OCI-LY3 (cell line): ENCODE data around the gene ZFX.

Experiments used
- EZH2phosphoT487 ChIP-seq: fragments of 200-600 bp; shearing (Covaris generic); IDR thresholded peaks from 2 replicates; pipeline ENCODE4 v1.6.1; 2018; ENCODE audit warnings: antibody characterized with exemption, mixed run types, low read depth
- TF ChIP-seq, protein P1 (sequence below): fragments of 200-600, 300-600 bp; sonication (generic); IDR thresholded peaks from 2 replicates; pipeline ENCODE4 v1.5.1; 2014; ENCODE audit warnings: antibody characterized with exemption, low read length, low read depth

DNA sequence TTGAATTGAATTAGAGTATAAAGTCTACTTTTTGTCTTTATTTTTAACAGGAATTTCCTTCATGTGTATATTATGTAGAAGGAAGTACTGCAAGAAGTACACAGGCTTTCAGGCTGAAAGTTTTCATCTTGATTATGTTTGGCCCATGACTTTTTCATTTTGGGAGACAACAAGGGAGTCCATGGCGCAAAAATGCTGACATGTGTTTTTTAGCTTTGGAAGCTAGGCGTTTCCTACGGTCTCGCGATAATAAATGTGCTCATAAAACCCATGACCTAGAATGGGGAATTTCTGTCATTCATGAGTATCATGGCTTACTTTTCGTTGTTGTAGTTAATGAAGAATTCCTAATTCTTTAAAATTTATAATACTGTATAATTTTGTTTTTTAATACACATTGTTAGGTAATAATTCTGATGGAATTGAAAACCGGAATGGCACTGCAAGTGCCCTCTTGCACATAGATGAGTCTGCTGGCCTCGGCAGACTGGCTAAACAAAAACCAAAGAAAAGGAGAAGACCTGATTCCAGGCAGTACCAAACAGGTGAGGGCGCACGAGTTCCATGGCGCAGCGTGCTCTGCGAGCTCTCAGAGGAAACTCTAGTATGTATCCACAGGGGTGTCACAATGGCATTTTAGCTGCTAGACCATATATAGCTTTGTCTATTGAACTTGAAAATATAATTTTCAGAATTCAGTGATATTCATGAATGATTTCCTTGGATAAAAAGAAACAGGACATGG lies 59.1 kb downstream of the ZFX start:
- TF ChIP-seq, protein P1, sequence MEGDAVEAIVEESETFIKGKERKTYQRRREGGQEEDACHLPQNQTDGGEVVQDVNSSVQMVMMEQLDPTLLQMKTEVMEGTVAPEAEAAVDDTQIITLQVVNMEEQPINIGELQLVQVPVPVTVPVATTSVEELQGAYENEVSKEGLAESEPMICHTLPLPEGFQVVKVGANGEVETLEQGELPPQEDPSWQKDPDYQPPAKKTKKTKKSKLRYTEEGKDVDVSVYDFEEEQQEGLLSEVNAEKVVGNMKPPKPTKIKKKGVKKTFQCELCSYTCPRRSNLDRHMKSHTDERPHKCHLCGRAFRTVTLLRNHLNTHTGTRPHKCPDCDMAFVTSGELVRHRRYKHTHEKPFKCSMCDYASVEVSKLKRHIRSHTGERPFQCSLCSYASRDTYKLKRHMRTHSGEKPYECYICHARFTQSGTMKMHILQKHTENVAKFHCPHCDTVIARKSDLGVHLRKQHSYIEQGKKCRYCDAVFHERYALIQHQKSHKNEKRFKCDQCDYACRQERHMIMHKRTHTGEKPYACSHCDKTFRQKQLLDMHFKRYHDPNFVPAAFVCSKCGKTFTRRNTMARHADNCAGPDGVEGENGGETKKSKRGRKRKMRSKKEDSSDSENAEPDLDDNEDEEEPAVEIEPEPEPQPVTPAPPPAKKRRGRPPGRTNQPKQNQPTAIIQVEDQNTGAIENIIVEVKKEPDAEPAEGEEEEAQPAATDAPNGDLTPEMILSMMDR = no peak
- no peak for TF ChIP-seq EZH2phosphoT487
